Progenitor cell of endocrine pancreas (in vitro differentiated cells): ENCODE data around the gene STAG3. TPM values are rescaled to one million over a fixed set of nuclear protein-coding genes. Genes with fewer than 3 reads are reported as not detected.
"Not testable (repeated sequence)": the region's sequence is repeated elsewhere in the genome, so short reads cannot be mapped to it uniquely, and the experiment has no call there.

ENCODE experiments used
- DNase-seq: peaks from one replicate; pipeline ENCODE4 v3.0.0; 2021; ENCODE audit warnings: low spot score; ENCODE audit not compliant: unreplicated experiment
- H3K27ac Mint-ChIP-seq: 2 replicates; pipeline ENCODE4 v1.8.0; 2021; ENCODE audit warnings: mild to moderate bottlenecking, moderate library complexity, mixed read lengths
- H3K27me3 Mint-ChIP-seq: 2 replicates; pipeline ENCODE4 v1.8.0; 2021; ENCODE audit warnings: mixed read lengths
- H3K36me3 Mint-ChIP-seq: 2 replicates; pipeline ENCODE4 v1.8.0; 2022; ENCODE audit warnings: mixed read lengths; ENCODE audit not compliant: insufficient read depth
- H3K4me1 Mint-ChIP-seq: 2 replicates; pipeline ENCODE4 v1.8.0; 2021; ENCODE audit warnings: low read depth, mixed read lengths
- H3K4me3 Mint-ChIP-seq: 2 replicates; pipeline ENCODE4 v1.8.0; 2021; ENCODE audit warnings: low read depth, mild to moderate bottlenecking, moderate library complexity, mixed read lengths
- H3K9me3 Mint-ChIP-seq: 2 replicates; pipeline ENCODE4 v1.8.0; 2021; ENCODE audit warnings: low read depth, mixed read lengths
- CTCF ChIP-seq: fragments of 200-600 bp; sonication (generic); IDR thresholded peaks from one replicate; pipeline ENCODE4 v1.5.0; 2021; ENCODE audit warnings: antibody characterized with exemption, mild to moderate bottlenecking; ENCODE audit not compliant: unreplicated experiment
- total RNA-seq: library from RNA; stranded (reverse); gene quantifications from 2 replicates; pipeline ENCODE4 v1.2.1, GENCODE V29; 2021

STAG3 gene
- total RNA-seq, 1 donor from 2014 or later = 2.5 TPM

DNA sequence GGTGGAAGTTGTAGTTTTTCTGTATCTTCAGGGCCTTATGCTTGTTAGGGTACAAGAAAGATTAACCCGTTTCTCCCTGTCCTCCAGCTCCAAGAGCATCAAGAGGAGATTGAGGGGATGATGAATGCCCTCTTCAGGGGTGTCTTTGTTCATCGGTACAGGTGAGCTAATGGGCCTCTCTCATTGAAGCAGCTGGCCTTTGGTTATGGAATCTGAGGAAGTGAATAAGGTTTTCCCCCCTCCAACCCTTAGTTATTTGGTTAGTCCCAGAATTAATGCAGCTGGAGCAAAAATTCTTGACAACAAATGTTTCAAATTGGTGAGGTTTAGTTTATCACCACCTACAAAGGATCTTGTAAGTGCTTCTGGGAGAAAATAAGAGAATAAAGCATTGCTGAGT is 17.5 kb downstream of the STAG3 start:
- H3K27me3 Mint-ChIP-seq = peaks cover 32% of the 10 kb centered on the region
- no peaks in the 10 kb centered on the region for H3K9me3 Mint-ChIP-seq
- no peak for TF ChIP-seq CTCF
- no peak overlapping the region for H3K4me3 Mint-ChIP-seq
- DNase-seq = no peak
- H3K36me3 Mint-ChIP-seq = no peaks in the 10 kb centered on the region
- H3K27ac Mint-ChIP-seq = no peak overlapping the region
- no peaks in the 10 kb centered on the region for H3K4me1 Mint-ChIP-seq

- H3K4me1 Mint-ChIP-seq = not testable (repeated sequence)
- peaks cover 39% of the 10 kb centered on the region for H3K27me3 Mint-ChIP-seq
These were observed 18.2 kb downstream of the STAG3 start for GRCh38 chr7:100195901-100196322.

GRCh38 chr7:100198266-100198665 is 20.5 kb downstream of the STAG3 start:
- Mint-ChIP-seq H3K4me3 (no peak overlapping the region), H3K9me3 (no peaks in the 10 kb centered on the region), H3K27me3 (peaks cover 43% of the 10 kb centered on the region), H3K36me3 (no peaks in the 10 kb centered on the region), H3K27ac (no peak overlapping the region), H3K4me1 (peaks cover 6% of the 10 kb centered on the region)
- DNase-seq = no peak
- TF ChIP-seq CTCF = no peak

More at GRCh38 chr7:100195901-100196322, 18.2 kb downstream of the STAG3 start:
- H3K36me3 Mint-ChIP-seq, H3K4me3 Mint-ChIP-seq, H3K27ac Mint-ChIP-seq, H3K9me3 Mint-ChIP-seq, DNase-seq: not testable (repeated sequence)

- no peak overlapping the region for H3K4me3 Mint-ChIP-seq
These were observed 23.0 kb downstream of the STAG3 start for GRCh38 chr7:100200693-100201092.

DNA sequence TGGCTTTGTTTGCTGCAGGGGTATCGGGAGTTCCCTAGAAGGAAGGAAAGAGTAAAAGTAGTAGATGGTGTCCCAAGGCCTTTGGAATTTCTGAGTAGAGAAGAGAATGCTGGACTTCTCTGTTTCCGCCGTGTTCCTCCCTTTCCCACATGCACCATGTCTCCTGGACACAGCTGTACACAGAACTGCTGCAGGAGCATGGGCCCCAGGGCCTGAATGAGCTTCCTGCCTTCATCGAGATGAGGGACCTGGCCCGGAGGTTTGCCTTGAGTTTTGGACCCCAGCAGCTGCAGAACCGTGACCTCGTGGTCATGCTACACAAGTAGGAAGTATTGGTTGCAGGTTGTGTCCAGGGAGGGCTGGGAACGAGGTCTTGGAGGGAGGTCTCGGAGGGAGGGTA is 26.7 kb downstream of the STAG3 start:
- TF ChIP-seq CTCF = no peak
- H3K27me3 Mint-ChIP-seq = peaks cover 37% of the 10 kb centered on the region
- no peaks in the 10 kb centered on the region for H3K9me3 Mint-ChIP-seq
- H3K4me1 Mint-ChIP-seq = peaks cover 21% of the 10 kb centered on the region
- H3K27ac Mint-ChIP-seq = no peak overlapping the region
- no peak for DNase-seq
- H3K4me3 Mint-ChIP-seq = no peak overlapping the region
- peaks cover 2% of the 10 kb centered on the region for H3K36me3 Mint-ChIP-seq

More at GRCh38 chr7:100200693-100201092, 23.0 kb downstream of the STAG3 start:
- H3K4me1 Mint-ChIP-seq = peaks cover 12% of the 10 kb centered on the region
- H3K27ac Mint-ChIP-seq = no peak overlapping the region
- H3K36me3 Mint-ChIP-seq = peaks cover 2% of the 10 kb centered on the region
- H3K27me3 Mint-ChIP-seq = peaks cover 51% of the 10 kb centered on the region
- no peaks in the 10 kb centered on the region for H3K9me3 Mint-ChIP-seq
- TF ChIP-seq CTCF = no peak
- DNase-seq = no peak

GRCh38 chr7:100208911-100209408 is 31.2 kb downstream of the STAG3 start:
- H3K9me3 Mint-ChIP-seq = no peaks in the 10 kb centered on the region
- peak overlapping the region; percentile 15 for H3K27ac Mint-ChIP-seq
- peaks cover 3% of the 10 kb centered on the region for H3K36me3 Mint-ChIP-seq
- no peak for DNase-seq
- H3K4me1 Mint-ChIP-seq = peaks cover 17% of the 10 kb centered on the region
- H3K4me3 Mint-ChIP-seq = no peak overlapping the region
- H3K27me3 Mint-ChIP-seq = peaks cover 17% of the 10 kb centered on the region
- no peak for TF ChIP-seq CTCF
